COR-L47 (cell line): ENCODE results near the gene ADPRHL1.
"Not testable (repeated sequence)": the region's sequence is repeated elsewhere in the genome, so short reads cannot be mapped to it uniquely, and the experiment has no call there.

Experiments used
- DNase-seq: peaks from one replicate; lab custom pipeline; 2025; lab: John Stamatoyannopoulos, UW

Gene ADPRHL1

DNA sequence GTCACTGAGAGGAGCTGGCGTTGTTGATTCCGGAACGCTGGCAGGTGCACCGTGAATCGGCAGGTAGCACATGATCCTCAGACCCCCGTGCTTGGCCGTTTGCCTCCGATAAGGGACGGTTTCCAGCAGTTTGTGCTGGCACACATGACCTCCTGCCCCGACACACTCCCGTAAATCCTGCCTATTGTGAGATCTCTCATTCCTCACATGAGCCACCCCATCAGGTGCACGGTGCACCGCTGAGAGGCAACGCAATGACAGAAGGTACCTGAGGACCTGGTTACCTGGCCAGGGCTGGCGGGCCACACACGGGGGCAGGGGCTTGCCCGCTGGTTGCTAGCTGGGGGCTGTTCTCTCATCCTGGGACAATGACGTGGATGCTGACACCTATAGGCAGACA, 2.1 kb upstream of the ADPRHL1 start:
- DNase-seq: no peak

DNA sequence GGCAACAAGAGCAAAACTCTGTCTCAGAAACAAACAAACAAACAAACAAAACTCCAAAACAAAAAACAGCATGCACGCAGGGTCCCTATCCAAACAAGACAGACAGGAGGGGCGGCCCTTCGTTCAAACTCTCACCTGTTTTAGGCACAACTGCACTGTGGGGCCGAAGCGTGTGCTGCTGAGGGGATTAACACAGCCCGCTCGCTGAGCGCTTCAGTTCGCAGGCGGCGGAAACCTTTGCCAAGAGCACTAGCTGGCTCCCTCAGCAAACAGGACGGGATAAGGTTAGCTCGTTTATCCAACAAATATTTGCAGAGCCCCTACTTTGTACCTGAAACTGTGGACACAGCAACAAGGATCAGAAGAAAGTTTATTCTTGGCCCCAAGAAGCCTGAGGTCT, 1.6 kb upstream of the ADPRHL1 start:
- no peak for DNase-seq

GRCh38 chr13:113452466-113452865, 822 bp downstream of the ADPRHL1 start:
- DNase-seq: no peak

DNA sequence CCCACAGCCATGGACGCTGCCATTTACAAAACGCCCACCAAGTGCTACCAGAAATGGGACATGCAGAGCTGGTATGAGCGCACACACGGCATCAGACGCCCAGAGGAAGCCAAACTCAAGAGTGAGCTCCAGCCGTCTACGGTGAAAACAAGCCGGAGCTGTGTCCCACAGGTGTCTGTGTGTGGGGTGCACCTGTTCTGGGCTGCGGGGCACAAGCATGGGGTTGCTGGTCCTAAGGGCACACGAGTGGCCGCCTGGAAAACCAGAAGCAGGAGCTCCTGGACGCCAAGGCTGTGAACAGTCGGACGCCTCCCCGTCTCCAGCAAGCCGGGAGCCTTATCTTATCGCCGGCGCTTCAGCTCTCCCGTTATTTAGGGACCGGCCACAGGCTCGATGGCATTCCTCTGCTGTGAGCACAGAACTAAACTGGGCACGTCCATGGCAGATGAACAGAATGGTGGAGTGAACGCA, 1.3 kb downstream of the ADPRHL1 start:
- DNase-seq: no peak

DNA sequence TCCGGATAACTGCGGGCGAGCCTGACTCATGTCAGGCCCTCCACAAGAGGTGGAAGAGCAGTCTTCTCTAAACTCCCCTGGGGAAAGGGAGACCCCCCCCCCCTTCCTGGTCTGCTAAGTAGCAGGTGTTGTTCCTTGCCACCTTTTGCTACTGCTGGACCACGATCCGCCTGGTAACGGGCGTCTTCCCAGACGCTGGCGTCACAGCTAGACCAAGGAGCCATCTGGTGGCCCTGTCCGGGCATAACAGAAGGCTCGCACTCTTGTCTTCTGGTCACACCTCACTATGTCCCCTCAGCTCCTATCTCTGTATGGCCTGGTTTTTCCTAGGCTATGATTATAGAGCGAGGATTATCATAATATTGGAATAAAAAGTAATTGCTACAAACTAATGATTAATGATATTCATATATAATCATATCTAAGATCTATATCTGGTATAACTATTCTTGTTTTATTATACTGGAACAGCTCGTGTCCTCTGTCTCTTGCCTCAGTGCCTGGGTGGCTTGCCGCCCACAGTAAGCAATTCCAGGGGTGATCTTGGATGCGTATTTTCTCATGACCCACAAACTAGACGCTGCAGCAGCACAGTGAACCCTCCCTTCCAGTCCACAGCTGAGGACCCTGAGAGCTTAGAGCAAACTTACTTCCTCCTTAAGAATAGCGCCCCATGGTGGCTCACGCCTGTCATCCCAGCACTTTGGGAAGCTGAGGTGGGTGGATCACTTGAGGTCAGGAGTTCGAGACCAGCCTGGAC, 2.2 kb downstream of the ADPRHL1 start:
- peak; percentile 51 for DNase-seq

- DNase-seq: not testable (repeated sequence)
These were observed 2.9 kb downstream of the ADPRHL1 start for GRCh38 chr13:113450348-113450744.

GRCh38 chr13:113449693-113450347, 3.5 kb downstream of the ADPRHL1 start:
- no peak for DNase-seq

DNA sequence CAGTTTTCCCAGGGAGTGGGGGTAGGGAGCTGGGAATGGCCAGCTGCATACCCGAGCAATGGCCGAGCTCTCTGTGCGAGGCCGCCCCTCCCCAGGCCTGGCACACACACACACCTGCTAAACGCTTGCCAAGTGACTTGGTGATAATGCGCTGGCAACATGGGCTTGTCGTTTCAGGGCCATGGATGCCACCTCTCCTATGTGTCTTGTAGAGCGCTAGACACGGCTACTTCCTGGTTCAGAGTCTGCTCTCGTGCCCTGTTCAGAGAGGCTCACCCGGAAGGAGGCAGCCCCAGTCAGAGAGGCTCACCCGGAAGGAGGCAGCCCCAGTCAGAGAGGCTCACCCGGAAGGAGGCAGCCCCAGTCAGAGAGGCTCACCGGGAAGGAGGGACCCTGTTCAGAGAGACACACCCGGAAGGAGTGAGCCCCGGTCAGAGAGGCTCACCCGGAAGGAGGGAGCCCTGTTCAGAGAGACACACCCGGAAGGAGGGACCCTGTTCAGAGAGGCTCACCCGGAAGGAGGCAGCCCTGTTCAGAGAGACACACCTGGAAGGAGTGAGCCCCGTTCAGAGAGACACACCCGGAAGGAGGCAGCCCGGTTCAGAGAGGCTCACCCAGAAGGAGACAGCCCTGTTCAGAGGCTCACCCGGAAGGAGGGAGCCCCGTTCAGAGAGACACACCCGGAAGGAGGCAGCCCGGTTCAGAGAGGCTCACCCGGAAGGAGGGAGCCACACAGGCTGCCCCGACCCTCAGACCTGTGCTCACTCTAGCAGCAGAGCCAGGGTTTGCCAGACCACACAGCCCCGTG, 4.2 kb downstream of the ADPRHL1 start:
- DNase-seq: peak; percentile 99

DNA sequence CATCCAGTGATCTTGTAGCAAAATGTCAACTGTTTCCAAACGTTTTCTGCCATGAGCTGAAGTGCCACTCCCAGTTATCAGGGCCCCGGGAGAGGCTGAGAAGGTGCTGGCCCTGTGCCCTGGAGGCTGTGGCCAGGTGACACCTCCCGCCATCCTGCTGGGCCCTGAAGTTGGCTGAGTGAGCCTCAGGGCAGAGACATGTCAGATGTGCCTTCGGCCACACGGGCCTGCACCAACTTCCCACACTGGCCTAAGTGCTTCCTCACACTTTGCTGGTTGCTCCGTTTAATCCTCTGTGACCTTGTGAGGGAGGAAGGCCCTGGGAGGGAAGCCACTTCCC, 4.8 kb downstream of the ADPRHL1 start:
- DNase-seq: peak; percentile 32

DNA sequence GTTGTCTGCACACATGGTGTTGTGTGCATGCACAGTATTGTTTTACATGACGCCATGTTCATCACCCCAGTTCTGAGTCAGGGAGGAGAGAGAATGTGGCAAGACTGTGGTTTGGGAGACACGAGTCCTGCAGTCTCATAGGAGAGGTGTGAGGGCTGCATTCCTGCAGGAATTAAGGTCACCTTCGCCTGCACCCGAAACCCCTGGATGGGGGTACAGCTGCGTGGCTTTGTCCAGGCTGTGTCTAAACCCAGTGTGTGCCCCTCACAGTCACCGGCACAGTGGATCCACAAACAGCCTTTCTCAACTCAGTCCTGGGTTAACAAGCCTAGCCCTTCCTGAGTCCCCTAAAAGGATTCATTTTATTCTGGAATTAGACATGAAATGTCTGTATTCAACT, 5.7 kb downstream of the ADPRHL1 start:
- no peak for DNase-seq

GRCh38 chr13:113446488-113446854, 6.8 kb downstream of the ADPRHL1 start:
- no peak for DNase-seq

DNA sequence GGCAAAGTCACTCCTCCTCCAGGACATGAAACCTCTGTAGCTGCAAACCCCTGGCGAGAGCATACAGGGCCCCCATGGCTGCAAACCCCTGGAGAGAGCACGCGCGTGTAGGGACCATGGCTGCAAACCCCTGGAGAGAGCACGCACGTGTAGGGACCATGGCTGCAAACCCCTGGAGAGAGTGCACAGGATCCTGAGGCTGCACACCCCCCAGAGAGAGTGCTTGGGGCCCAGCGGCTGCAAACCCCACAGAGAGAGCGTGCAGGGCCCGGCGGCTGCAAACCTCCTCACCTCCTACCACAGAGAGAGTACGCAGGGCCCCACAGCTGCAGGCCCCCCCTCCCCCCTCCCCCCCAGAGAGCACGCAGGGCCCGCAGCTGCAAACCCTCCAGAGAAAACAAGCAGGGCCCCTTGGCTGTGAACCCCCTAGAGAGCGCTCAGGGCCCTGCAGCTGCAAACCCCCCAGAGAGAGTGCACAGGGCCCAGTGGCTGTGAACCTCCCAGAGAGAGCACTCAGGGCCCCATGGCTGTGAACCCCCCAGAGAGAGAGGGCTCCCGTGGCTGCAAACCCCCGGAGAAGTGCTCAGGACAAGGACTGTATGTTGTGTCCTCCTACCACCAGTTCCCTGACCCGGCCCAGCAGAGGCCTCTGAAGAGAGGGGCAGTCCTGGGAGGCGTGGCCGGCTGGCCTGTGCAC, 7.3 kb downstream of the ADPRHL1 start:
- peak; percentile 23 for DNase-seq

DNA sequence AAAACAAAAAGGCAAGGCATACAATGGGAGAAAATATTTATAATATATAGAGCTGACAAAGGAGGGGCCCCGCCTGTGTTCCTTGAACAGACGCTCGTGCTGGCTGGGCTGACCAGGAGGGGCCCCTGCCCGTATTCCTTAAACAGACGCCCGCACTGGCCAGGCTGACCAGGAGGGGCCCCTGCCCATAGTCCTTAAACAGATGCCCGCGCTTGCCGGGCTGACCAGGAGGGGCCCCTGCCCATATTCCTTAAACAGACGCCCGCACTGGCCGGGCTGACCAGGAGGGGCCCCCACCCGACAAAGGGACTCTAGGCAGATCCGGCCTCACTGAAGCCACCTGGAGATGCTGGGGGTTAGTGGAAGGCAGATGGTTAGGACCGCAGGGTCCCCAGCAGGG, 9.3 kb downstream of the ADPRHL1 start:
- no peak for DNase-seq

DNA sequence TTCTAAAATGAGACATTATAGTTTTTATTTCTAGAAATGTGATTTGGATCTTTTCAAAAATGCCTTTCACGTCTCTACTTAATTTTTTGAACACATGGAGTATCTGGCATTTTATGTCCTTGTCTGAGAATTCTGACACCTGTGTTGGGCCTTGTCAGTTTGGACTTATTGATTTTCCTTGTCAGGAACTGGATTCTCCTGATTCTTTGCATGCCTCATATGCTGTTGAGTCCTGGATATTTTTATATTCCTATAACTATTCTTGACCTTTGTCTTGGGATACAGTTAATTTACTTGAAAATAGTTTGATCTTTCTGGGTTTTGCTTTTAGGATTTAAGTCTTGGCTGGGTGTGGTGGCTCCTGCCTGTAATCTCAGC, 10.3 kb downstream of the ADPRHL1 start:
- no peak for DNase-seq

DNA sequence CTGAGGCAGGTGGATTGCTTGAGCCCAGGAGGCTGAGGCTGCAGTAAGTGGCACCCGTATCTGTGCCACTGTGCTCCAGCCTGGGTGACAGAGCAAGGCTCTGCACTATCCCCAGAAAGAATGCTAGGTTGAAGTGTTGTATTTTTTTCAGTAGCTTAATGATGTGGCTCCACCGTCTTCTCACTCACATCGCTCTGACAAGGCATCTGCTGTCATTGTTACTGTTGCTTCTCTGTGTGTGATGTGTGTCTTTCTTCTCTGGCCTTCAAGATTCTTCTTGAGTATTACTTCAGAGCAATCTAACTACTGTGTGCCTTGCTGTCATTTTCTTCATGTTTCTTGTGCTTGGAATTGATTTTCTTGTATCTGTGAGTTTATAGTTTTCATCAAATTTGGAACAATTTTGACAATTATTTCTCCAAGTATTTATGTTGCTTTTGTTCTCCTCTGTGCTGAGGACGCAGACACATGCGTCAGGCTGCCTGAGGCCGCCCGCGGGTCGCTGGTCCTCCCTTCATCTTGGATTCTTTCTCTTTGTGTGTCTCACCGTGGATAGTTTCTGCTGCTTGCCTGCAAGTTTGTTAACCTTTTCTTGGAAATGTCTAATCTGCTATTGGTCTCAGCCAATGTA, 10.8 kb downstream of the ADPRHL1 start:
- DNase-seq: no peak

DNA sequence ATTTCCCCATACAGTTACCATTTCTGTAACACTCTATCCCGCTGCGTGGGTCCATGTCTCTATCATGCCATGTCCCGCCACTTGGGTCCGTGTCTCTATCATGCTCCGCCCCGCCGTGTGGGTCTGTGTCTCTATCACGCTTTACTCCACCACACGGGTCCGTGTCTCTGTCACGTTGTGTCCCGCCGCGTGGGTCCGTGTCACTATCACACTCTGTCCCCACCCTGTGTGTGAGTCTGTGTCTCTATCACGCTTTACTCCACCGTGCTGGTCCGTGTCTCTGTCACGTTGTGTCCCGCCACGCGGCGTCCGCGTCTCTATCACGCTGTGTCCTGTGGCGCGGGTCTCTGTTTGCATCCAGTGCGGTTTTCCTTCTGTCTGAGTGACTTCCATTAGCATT, 11.6 kb downstream of the ADPRHL1 start:
- DNase-seq: no peak

GRCh38 chr13:113437408-113438010, 15.8 kb downstream of the ADPRHL1 start:
- DNase-seq: no peak

DNA sequence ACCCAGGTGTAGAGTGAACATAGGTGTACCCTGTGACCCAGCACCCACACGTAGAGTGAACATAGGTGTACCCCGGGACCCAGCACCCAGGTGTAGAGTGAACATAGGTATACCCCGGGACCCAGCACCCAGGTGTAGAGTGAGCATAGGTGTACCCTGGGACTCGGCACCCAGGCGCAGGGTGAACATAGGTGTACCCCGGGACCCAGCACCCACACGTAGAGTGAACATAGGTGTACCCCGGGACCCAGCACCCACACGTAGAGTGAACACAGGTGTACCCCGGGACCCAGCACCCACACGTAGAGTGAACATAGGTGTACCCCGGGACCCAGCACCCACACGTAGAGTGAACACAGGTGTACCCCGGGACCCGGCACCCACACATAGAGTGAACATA, 16.4 kb downstream of the ADPRHL1 start:
- not testable (repeated sequence) for DNase-seq

GRCh38 chr13:113435907-113436306, 17.4 kb downstream of the ADPRHL1 start:
- not testable (repeated sequence) for DNase-seq

DNA sequence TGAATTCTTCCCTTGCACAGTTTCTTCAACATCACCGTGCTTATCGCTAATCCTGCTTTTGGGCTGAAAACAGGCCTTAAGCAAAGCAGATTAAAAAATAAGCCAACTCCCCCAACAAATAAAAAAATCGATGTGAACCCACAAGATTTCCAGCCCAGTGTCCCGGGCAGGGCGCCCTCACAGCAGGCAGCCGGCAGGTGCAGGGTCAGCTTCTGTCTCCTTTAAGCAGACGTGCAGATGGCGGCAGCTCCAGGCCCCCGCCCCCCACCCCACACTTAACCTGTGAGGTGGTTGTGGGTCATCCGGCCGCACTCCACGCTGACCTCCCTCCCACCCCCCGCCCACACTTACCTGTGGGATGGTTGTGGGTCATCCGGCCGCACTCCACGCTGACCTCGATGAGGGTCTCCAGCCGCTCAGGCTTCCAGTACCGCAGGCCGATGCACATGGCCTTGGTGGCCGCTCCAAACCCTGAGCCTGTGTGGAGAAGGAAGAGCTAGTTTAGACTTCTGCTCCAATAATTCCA, 19.8 kb downstream of the ADPRHL1 start:
- DNase-seq: no peak
